Ecto neural progenitor cell (in vitro differentiated cells): Measurements from ENCODE around the gene MUC20.
"Not testable (repeated sequence)": the region's sequence is repeated elsewhere in the genome, so short reads cannot be mapped to it uniquely, and the experiment has no call there.

Experiments used
- DNase-seq: peaks from one replicate; pipeline ENCODE4 v3.0.0-alpha.2; 2018; ENCODE audit warnings: low spot score

MUC20 gene

GRCh38 chr3:195731356-195731905, 10.7 kb downstream of the MUC20 start:
- no peak for DNase-seq

GRCh38 chr3:195732940-195733339, 12.2 kb downstream of the MUC20 start:
- no peak for DNase-seq

GRCh38 chr3:195735036-195735695, 14.4 kb downstream of the MUC20 start:
- DNase-seq = no peak

GRCh38 chr3:195736866-195737490, 16.2 kb downstream of the MUC20 start:
- no peak for DNase-seq

GRCh38 chr3:195737782-195738181, 17.0 kb downstream of the MUC20 start:
- not testable (repeated sequence) for DNase-seq

- no peak for DNase-seq
These were observed 17.7 kb downstream of the MUC20 start for GRCh38 chr3:195738274-195739044.

GRCh38 chr3:195739561-195740111, 18.9 kb downstream of the MUC20 start:
- DNase-seq = no peak

GRCh38 chr3:195744437-195744836, 23.7 kb downstream of the MUC20 start:
- DNase-seq = no peak

GRCh38 chr3:195746346-195746745, 25.6 kb downstream of the MUC20 start:
- DNase-seq = no peak

GRCh38 chr3:195746751-195747150, 26.0 kb downstream of the MUC20 start:
- no peak for DNase-seq

- no peak for DNase-seq
These were observed 27.9 kb downstream of the MUC20 start for GRCh38 chr3:195748661-195749060.

GRCh38 chr3:195749101-195749500, 28.3 kb downstream of the MUC20 start:
- not testable (repeated sequence) for DNase-seq

- no peak for DNase-seq
These were observed 30.2 kb downstream of the MUC20 start for GRCh38 chr3:195750797-195751520.

- no peak for DNase-seq
These were observed 30.8 kb downstream of the MUC20 start for GRCh38 chr3:195751560-195751959.

- DNase-seq = no peak
These were observed 31.3 kb downstream of the MUC20 start for GRCh38 chr3:195752066-195752465.

GRCh38 chr3:195752546-195753331, 32.0 kb downstream of the MUC20 start:
- no peak for DNase-seq

- no peak for DNase-seq
These were observed 32.8 kb downstream of the MUC20 start for GRCh38 chr3:195753581-195753980.

- DNase-seq = no peak
These were observed 33.4 kb downstream of the MUC20 start for GRCh38 chr3:195754141-195754540.

- no peak for DNase-seq
These were observed 34.1 kb downstream of the MUC20 start for GRCh38 chr3:195754906-195755305.

- DNase-seq = no peak
These were observed 34.6 kb downstream of the MUC20 start for GRCh38 chr3:195755391-195755790.
